Naive thymus-derived CD8-positive, alpha-beta T cell (primary cell): ENCODE results near the gene KLHL17. TPM values are rescaled to one million over a fixed set of nuclear protein-coding genes. Genes with fewer than 3 reads are reported as not detected.

Source experiments
- ATAC-seq, 2 donors: fragments of 150-1000 bp; cut with Tn5 transposase in 1 of 2; sonication (Bioruptor Pico), chemical (Tn5 transposase) in 1 of 2; 1 replicate in 1 of 2; 2 replicates in 1 of 2; pipeline ENCODE4 v1.10.0; 2021; ENCODE audit warnings: mild to moderate bottlenecking in 2 of 2, moderate library complexity in 2 of 2
- POLR2A ChIA-PET: fragments of 350-600 bp; sonication (Branson Sonifier 250); formaldehyde crosslinking; loops from one replicate; lab custom pipeline; 2021; ENCODE audit warnings: antibody characterized with exemption; lab: Charles Lee
- DNase-seq, 10 donors: peaks; one replicate each; pipeline versions ENCODE4 v3.0.0 to v3.0.0-alpha.2; 2020 to 2022
- H3K27ac Mint-ChIP-seq, 10 donors: one replicate each; pipeline ENCODE4 v1.8.0; 2020 to 2022; ENCODE audit warnings: mild to moderate bottlenecking in 10 of 10, mixed read lengths in 10 of 10, moderate library complexity in 4 of 10, inconsistent platforms in 1 of 10
- H3K27me3 Mint-ChIP-seq, 5 donors: one replicate each; pipeline ENCODE4 v1.8.0; 2021 to 2022; ENCODE audit warnings: mixed read lengths in 5 of 5
- H3K36me3 Mint-ChIP-seq, 3 donors: one replicate each; pipeline ENCODE4 v1.8.0; 2020 to 2022; ENCODE audit warnings: mixed read lengths in 3 of 3, mild to moderate bottlenecking in 2 of 3, inconsistent platforms in 1 of 3
- H3K4me1 Mint-ChIP-seq, 4 donors: one replicate each; pipeline ENCODE4 v1.8.0; 2021 to 2022; ENCODE audit warnings: mixed read lengths in 4 of 4
- H3K4me3 Mint-ChIP-seq, 10 donors: one replicate each; pipeline ENCODE4 v1.8.0; 2020 to 2022; ENCODE audit warnings: mild to moderate bottlenecking in 10 of 10, mixed read lengths in 10 of 10, moderate library complexity in 6 of 10, inconsistent platforms in 1 of 10
- H3K9me3 Mint-ChIP-seq, 9 donors: one replicate each; pipeline ENCODE4 v1.8.0; 2020 to 2022; ENCODE audit warnings: mixed read lengths in 9 of 9, mild to moderate bottlenecking in 3 of 9, inconsistent platforms in 1 of 9, moderate library complexity in 1 of 9
- polyA plus RNA-seq, 3 donors: library from polyadenylated mRNA; unstranded; fragments of 300-500 nt; fragmentation: Illumina TruSeq; gene quantifications; one replicate each; pipeline ENCODE4 v1.2.3, GENCODE V29; 2021
- total RNA-seq, 8 experiments: library from RNA in 2 of 8; stranded (reverse) in 2 of 8; gene quantifications; one replicate each; pipeline ENCODE4 v1.2.3 and lab custom pipeline; 2021 to 2026

The KLHL17 gene
- total and polyA plus RNA-seq, 5 experiments from 2014 or later = 0.94 to 37.4 (median 2.0) TPM

DNA sequence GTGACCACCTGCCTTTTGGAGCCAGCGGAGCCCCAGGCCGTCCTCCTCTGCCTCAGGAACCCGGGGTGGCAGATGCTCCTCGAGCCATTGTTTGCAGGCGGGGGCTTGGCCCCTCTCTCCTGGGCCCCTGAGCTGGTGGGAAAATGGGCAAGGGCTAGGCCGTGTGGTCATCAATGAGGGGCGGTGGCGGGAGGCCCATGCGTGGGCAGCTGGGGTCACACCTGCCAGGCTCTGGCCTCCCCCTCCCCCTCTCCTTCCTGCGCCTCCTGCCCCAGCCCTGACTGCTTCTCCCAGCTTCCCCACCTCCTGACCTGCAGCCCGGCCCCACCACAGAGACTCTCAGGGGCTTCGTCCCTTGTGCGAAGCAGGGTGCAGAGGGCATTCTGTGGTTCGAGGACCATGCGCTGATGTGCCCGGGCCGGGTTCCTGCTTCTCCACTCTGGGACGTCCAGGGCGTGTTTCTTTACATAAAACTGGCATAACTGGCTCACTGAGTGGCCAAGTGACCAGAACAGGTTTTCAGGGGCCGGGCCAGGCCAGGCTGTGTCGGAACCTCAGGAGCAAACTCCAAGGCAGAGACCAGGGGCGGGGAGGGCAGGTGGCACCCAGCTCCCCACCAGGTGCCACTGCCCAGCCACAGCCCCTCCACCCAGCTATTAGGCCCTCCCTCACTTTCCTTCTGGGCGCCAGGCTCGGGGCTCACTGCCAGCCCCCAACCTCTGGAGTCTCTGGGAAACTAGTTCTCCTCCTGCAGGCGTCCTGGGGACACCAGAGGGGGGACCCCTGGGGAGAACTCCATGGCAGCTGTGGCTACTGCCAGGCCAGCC is 27.4 kb upstream of the KLHL17 start:
- H3K4me1 Mint-ChIP-seq = peaks cover 0 to 5% (median 0%) of the 10 kb centered on the region in 4 donors
- POLR2A ChIA-PET = interaction anchor here (1.3 kb wide), 1 partner anchor 10 kb away, joined by 3 read pairs; the partner anchor contains the start of gene SAMD11

DNA sequence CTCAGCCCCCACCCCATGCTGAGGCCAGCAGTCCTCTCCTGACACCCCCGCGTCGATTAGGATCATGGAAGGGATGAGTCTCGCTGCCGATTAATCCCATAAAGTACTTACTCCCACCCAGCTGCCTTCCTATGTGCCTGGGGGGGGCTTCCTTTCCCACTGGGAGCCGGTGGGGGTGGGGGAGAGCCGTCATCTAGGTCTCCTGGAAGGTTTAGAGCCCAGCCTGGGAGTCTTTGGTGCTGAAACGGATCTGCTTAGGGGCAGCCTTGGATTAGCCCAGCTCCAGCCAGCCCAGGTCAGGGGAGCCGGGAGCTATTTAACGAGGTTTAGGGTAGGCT is 26.8 kb upstream of the KLHL17 start:
- H3K9me3 Mint-ChIP-seq = no peaks in the 10 kb centered on the region
- ATAC-seq (no peak), DNase-seq (no peak)
- H3K36me3 Mint-ChIP-seq = no peaks in the 10 kb centered on the region
- H3K4me1 Mint-ChIP-seq = peaks cover 0 to 5% (median 0%) of the 10 kb centered on the region in 4 donors
- peaks cover 4 to 43% (median 16%) of the 10 kb centered on the region in 5 donors for H3K27me3 Mint-ChIP-seq
- no peak overlapping the region for H3K4me3 Mint-ChIP-seq
- POLR2A ChIA-PET = interaction anchor here (1.3 kb wide), 1 partner anchor 10 kb away, joined by 3 read pairs; the partner anchor contains the start of gene SAMD11
- no peak overlapping the region for H3K27ac Mint-ChIP-seq

More for the DNA sequence above, 27.4 kb upstream of the KLHL17 start:
- ATAC-seq (no peak), DNase-seq (no peak)
- Mint-ChIP-seq H3K27ac (no peak overlapping the region), H3K27me3 (peaks cover 4 to 41% (median 10%) of the 10 kb centered on the region in 5 donors), H3K4me3 (no peak overlapping the region), H3K36me3 (no peaks in the 10 kb centered on the region), H3K9me3 (no peaks in the 10 kb centered on the region)

- Mint-ChIP-seq H3K4me1 (peaks cover 0 to 5% (median 0%) of the 10 kb centered on the region in 4 donors), H3K9me3 (no peaks in the 10 kb centered on the region), H3K4me3 (peak overlapping the region in 2 of 10 donors; percentile 33 to 54), H3K27me3 (peaks cover 6 to 43% (median 19%) of the 10 kb centered on the region in 5 donors), H3K36me3 (no peaks in the 10 kb centered on the region), H3K27ac (no peak overlapping the region)
- ATAC-seq = no peak
- DNase-seq = no peak
- POLR2A ChIA-PET = no interaction called here
Measured at GRCh38 chr1:934991-935750, 25.2 kb upstream of the KLHL17 start.

DNA sequence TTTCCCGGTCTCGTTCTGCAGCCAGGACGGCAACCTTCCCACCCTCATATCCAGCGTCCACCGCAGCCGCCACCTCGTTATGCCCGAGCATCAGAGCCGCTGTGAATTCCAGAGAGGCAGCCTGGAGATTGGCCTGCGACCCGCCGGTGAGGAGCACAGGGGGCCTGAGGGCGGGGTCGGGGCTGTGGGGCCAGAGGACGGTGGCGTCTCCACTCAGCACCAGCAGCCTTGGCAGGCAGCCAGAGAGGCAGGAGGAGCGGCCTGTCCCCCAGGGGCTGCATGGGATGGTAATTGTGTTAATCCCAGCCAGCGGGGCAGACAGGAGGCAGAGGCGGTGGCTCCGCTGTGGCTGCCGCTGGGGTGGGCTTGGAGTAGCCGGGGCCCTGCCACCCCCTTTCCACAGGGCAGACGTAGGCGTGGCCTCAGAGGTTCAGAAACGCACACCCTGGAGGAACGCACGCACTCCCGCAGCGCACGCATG is 24.6 kb upstream of the KLHL17 start:
- POLR2A ChIA-PET = no interaction called here
- H3K36me3 Mint-ChIP-seq = no peaks in the 10 kb centered on the region
- no peak overlapping the region for H3K4me3 Mint-ChIP-seq
- H3K9me3 Mint-ChIP-seq = no peaks in the 10 kb centered on the region
- ATAC-seq = no peak
- H3K27ac Mint-ChIP-seq = no peak overlapping the region
- DNase-seq = no peak
- peaks cover 0 to 8% (median 3%) of the 10 kb centered on the region in 4 donors for H3K4me1 Mint-ChIP-seq
- peaks cover 6 to 47% (median 19%) of the 10 kb centered on the region in 5 donors for H3K27me3 Mint-ChIP-seq

- Mint-ChIP-seq H3K4me3 (peak overlapping the region in 1 of 10 donors; percentile 38), H3K27me3 (peaks cover 5 to 45% (median 22%) of the 10 kb centered on the region in 5 donors), H3K27ac (no peak overlapping the region), H3K9me3 (no peaks in the 10 kb centered on the region), H3K36me3 (no peaks in the 10 kb centered on the region), H3K4me1 (peaks cover 3 to 13% (median 8%) of the 10 kb centered on the region in 4 donors)
- POLR2A ChIA-PET = no interaction called here
- ATAC-seq (no peak), DNase-seq (no peak)
Measured at GRCh38 chr1:936348-937264, 23.8 kb upstream of the KLHL17 start.

DNA sequence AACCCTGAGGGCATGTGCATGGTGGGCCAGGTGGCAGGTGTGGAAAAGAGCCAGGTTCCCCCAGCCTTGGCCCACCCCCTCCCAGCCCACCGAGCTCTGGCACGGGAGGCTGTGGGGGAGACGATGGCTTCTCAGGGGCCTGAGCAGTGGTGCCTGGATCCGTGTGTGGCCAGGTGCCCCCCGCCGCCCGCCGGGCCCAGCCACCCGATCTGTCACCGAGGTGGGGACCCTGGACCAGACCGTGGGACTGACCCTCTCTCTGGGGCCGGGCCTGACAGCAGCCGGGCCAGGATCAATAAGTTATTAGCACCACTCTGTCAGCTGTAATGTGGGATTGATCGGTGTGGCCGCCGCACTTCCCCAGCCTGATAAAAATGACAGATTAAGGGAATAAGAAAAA is 22.9 kb upstream of the KLHL17 start:
- no peak overlapping the region for H3K27ac Mint-ChIP-seq
- POLR2A ChIA-PET = no interaction called here
- no peaks in the 10 kb centered on the region for H3K36me3 Mint-ChIP-seq
- H3K4me1 Mint-ChIP-seq = peaks cover 3 to 13% (median 8%) of the 10 kb centered on the region in 4 donors
- DNase-seq (no peak), ATAC-seq (no peak)
- H3K27me3 Mint-ChIP-seq = peaks cover 5 to 44% (median 22%) of the 10 kb centered on the region in 5 donors
- H3K9me3 Mint-ChIP-seq = no peaks in the 10 kb centered on the region
- no peak overlapping the region for H3K4me3 Mint-ChIP-seq

DNA sequence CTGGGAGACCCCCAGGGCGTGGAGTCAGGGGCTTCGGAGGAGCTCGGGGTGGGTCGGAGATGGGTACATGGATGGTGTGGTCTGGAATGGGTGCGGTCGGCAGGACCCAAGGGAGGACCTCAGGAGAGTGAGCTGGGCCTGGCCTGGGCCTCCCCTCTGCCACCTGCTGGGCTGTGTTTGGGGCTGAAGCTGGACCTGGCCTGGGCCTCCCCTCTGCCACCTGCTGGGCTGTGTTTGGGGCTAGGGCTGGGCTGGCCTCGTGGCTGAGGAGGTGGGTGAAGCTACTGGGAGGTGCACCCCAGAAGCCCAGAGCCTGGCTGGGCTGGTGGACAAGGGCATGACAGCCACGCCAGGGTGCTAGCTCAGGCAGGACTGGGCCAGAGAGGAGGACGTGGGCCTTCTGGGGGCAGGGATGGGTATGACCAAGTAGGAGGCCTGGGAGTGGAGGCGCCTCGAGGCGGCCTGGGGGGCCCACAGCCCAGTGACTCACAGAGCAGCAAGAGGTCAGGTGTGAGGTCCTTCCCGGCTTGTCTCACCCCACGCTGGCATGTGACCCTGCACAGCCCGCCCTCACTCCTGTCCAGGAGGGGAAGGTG is 22.2 kb upstream of the KLHL17 start:
- DNase-seq (no peak), ATAC-seq (no peak)
- H3K9me3 Mint-ChIP-seq = no peaks in the 10 kb centered on the region
- no peak overlapping the region for H3K27ac Mint-ChIP-seq
- H3K4me3 Mint-ChIP-seq = no peak overlapping the region
- H3K27me3 Mint-ChIP-seq = peaks cover 5 to 47% (median 22%) of the 10 kb centered on the region in 5 donors
- peaks cover 3 to 14% (median 8%) of the 10 kb centered on the region in 4 donors for H3K4me1 Mint-ChIP-seq
- POLR2A ChIA-PET = no interaction called here
- no peaks in the 10 kb centered on the region for H3K36me3 Mint-ChIP-seq

- no peaks in the 10 kb centered on the region for H3K36me3 Mint-ChIP-seq
- POLR2A ChIA-PET = no interaction called here
- no peak for ATAC-seq
- no peaks in the 10 kb centered on the region for H3K9me3 Mint-ChIP-seq
- H3K27me3 Mint-ChIP-seq = peaks cover 5 to 42% (median 22%) of the 10 kb centered on the region in 5 donors
- peaks cover 3 to 14% (median 8%) of the 10 kb centered on the region in 4 donors for H3K4me1 Mint-ChIP-seq
- DNase-seq = no peak
- H3K4me3 Mint-ChIP-seq = peak overlapping the region in 4 of 10 donors; percentile 10 to 83 (median 39)
- no peak overlapping the region for H3K27ac Mint-ChIP-seq
Measured at GRCh38 chr1:938711-939489, 21.5 kb upstream of the KLHL17 start.

DNA sequence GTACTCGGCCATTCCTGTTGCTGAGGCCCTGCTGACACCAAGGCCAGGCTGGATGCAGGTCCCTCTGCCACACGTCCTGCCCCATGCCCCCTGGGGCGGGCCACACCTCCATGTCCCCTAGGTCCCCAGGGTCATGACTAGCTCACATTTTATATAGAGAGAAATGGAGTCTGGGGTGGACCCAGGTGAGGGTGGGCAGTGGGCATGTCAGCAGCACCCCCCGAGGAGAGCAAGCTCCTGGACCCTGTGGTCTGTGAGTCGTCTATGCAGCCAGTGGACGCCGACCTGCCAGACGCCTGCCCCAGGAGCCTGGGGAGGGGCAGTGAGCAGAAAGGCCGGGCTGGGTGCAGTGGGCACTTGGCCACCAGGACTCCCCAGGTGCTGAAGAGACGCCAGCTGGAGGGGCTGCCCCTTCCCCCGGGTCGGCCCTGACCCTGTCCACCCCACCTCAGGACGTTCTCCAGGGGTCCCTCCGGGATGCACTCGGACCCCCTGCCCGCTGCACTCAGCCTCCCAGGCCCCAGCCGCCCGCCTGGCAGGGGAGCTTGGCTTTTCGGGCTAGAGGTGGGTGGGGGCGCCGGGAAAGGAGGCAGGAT is 20.8 kb upstream of the KLHL17 start:
- H3K9me3 Mint-ChIP-seq = no peaks in the 10 kb centered on the region
- ATAC-seq (no peak), DNase-seq (no peak)
- POLR2A ChIA-PET = interaction anchor here (0.6 to 1.6 kb wide), 4 partner anchors 15 to 305 kb away, joined by 3 to 5 read pairs (median 4); no protein-coding TSS in a partner anchor
- H3K27ac Mint-ChIP-seq = no peak overlapping the region
- H3K27me3 Mint-ChIP-seq = peaks cover 5 to 42% (median 22%) of the 10 kb centered on the region in 5 donors
- H3K4me3 Mint-ChIP-seq = peak overlapping the region in 4 of 10 donors; percentile 3 to 83 (median 40)
- peaks cover 0 to under 1% (median 0%) of the 10 kb centered on the region in 3 donors for H3K36me3 Mint-ChIP-seq
- peaks cover 3 to 14% (median 8%) of the 10 kb centered on the region in 4 donors for H3K4me1 Mint-ChIP-seq

DNA sequence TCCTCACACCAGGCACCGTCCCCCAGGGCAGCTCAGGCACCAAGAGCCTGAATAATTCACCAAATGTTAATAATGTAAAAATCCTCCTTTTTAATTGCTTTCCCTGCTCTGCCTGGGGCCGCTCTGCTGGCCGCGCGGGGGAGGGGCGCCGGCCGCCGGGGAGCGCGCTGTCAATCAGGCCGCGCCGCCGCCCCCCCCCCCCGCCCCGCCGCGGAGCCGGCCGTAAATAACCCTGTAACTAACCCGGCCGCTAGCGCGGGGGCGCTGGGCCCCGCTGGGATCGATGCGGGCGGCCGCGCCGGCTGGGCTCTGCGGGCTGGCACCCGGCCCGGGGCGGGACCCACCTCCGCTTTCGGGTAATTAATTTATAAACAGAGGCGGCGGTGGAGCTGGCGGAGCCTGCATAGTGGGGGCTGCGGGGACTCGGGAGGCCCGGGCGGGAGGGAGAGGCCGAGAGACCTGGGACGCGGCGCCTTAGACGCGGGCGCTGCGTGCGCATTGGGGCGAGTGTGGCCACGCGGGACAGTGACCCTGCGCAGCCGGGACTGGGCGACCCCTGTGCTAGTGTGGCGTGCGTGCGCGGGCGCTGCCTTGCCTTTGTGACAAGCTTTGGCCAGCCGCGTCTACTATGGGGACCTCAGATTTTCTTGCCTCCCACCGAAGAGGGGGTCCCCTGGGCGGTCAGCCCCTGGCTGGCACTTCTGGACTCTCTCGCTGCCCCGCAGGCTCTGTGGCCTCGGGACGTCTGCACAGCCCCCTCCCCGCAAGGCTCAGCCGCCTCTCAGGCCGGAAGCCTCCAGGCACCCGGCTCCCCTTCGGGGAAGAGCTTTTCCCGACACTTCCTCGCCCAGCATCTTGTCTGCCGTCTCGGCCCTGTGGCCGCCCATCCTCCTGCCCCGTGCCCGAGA is 20.0 kb upstream of the KLHL17 start:
- POLR2A ChIA-PET = interaction anchor here (0.6 to 3.1 kb wide), 10 partner anchors 10 to 306 kb away, joined by 3 to 16 read pairs (median 4); partner anchors contain the start of genes ISG15, NOC2L and SAMD11
- Mint-ChIP-seq H3K27me3 (peaks cover 2 to 37% (median 18%) of the 10 kb centered on the region in 5 donors), H3K36me3 (peaks cover 0 to 5% (median 3%) of the 10 kb centered on the region in 3 donors), H3K4me1 (peaks cover 4 to 12% (median 7%) of the 10 kb centered on the region in 4 donors), H3K9me3 (no peaks in the 10 kb centered on the region), H3K27ac (no peak overlapping the region), H3K4me3 (peak overlapping the region; percentile 32 to 86 (median 73))
- DNase-seq = peak in 1 of 10 donors; percentile 27
- ATAC-seq = peak; percentile 19 to 36
